ENCODE results near the gene EPB41L3. TPM values are rescaled to one million over a fixed set of nuclear protein-coding genes. Genes with fewer than 3 reads are reported as not detected.
A peak's percentile ranks its signal among the peaks of the same experiment; 100 is the strongest.

EPB41L3 gene
- total RNA-seq, 1 donor from 2014 or later, result 41.7 TPM

DNA sequence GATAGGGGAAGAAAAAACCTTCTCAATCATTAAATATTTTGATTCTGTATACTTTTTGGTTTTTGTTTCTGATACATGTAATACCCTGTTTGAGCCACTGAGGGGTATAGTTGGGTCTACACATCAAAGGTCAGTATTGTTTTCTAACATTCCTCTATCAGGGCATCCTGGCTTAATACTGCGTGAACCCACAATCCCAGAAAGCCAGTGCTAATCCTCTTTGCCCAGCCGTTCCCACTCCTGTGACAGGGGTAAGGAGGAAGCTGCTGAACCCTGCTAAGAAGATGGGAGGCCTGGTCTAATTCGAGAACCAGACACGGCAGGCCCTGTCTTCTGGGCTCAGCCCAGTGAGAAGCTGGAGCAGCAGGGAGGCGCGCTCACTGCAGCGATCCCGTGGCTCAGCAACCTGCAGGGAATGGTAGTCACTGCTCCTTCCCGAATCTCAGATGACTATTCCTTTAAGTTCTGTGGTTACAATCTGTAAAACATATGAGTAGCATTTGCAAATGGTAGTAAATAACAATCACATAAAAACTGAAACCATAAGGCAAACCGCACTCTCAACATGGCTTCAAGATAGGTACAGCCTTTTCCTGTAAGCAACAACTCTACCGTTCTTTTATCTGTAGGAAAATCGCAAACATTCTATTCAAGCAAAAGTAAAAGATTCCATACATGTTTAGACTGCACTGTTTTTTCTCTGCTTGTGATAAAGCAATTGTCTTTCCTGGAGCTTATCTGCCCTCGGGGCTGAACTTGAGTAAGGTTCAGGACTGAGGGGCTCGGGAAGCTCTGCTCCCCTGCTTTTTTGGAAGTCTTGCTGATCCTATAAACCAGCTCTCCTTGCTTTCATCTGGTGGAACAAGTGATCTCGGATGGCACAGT, 87.0 kb downstream of the EPB41L3 start:
- H3K4me1 Mint-ChIP-seq (ENCODE audit: low read depth), result peaks cover 16% of the 10 kb centered on the region
- H3K9me3 Mint-ChIP-seq (ENCODE audit: low read depth), result no peaks in the 10 kb centered on the region
- no peaks in the 10 kb centered on the region for H3K36me3 Mint-ChIP-seq (ENCODE audit: insufficient read depth)
- TF ChIP-seq, protein P1, sequence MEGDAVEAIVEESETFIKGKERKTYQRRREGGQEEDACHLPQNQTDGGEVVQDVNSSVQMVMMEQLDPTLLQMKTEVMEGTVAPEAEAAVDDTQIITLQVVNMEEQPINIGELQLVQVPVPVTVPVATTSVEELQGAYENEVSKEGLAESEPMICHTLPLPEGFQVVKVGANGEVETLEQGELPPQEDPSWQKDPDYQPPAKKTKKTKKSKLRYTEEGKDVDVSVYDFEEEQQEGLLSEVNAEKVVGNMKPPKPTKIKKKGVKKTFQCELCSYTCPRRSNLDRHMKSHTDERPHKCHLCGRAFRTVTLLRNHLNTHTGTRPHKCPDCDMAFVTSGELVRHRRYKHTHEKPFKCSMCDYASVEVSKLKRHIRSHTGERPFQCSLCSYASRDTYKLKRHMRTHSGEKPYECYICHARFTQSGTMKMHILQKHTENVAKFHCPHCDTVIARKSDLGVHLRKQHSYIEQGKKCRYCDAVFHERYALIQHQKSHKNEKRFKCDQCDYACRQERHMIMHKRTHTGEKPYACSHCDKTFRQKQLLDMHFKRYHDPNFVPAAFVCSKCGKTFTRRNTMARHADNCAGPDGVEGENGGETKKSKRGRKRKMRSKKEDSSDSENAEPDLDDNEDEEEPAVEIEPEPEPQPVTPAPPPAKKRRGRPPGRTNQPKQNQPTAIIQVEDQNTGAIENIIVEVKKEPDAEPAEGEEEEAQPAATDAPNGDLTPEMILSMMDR (IDR thresholded peaks at IDR 0.05; ENCODE audit: unreplicated experiment), result peak; percentile 53
- no peak for DNase-seq (ENCODE audit: low spot score, unreplicated experiment)
- H3K27me3 Mint-ChIP-seq, result no peaks in the 10 kb centered on the region
- peak overlapping the region; percentile 39 for H3K4me3 Mint-ChIP-seq (ENCODE audit: low read depth)
- H3K27ac Mint-ChIP-seq, result peak overlapping the region; percentile 70

GRCh38 chr18:5455674-5456073, 88.1 kb downstream of the EPB41L3 start:
- no peak overlapping the region for H3K27ac Mint-ChIP-seq
- H3K36me3 Mint-ChIP-seq (ENCODE audit: insufficient read depth), result no peaks in the 10 kb centered on the region
- H3K4me1 Mint-ChIP-seq (ENCODE audit: low read depth), result peaks cover 10% of the 10 kb centered on the region
- TF ChIP-seq, protein P1 (IDR thresholded peaks at IDR 0.05; ENCODE audit: unreplicated experiment), result no peak
- no peaks in the 10 kb centered on the region for H3K9me3 Mint-ChIP-seq (ENCODE audit: low read depth)
- H3K4me3 Mint-ChIP-seq (ENCODE audit: low read depth), result no peak overlapping the region
- H3K27me3 Mint-ChIP-seq, result no peaks in the 10 kb centered on the region
- no peak for DNase-seq (ENCODE audit: low spot score, unreplicated experiment)

- Mint-ChIP-seq H3K27ac (no peak overlapping the region), H3K4me1 (ENCODE audit: low read depth) (peaks cover 10% of the 10 kb centered on the region), H3K4me3 (ENCODE audit: low read depth) (no peak overlapping the region), H3K27me3 (no peaks in the 10 kb centered on the region), H3K9me3 (ENCODE audit: low read depth) (no peaks in the 10 kb centered on the region), H3K36me3 (ENCODE audit: insufficient read depth) (no peaks in the 10 kb centered on the region)
- TF ChIP-seq, protein P1 (IDR thresholded peaks at IDR 0.05; ENCODE audit: unreplicated experiment), result no peak
- DNase-seq (ENCODE audit: low spot score, unreplicated experiment), result no peak
These were observed 90.8 kb downstream of the EPB41L3 start for GRCh38 chr18:5452943-5453443.

- H3K36me3 Mint-ChIP-seq (ENCODE audit: insufficient read depth), result no peaks in the 10 kb centered on the region
- DNase-seq (ENCODE audit: low spot score, unreplicated experiment), result no peak
- TF ChIP-seq, protein P1 (IDR thresholded peaks at IDR 0.05; ENCODE audit: unreplicated experiment), result no peak
- no peaks in the 10 kb centered on the region for H3K27me3 Mint-ChIP-seq
- H3K4me3 Mint-ChIP-seq (ENCODE audit: low read depth), result no peak overlapping the region
- peaks cover under 1% of the 10 kb centered on the region for H3K4me1 Mint-ChIP-seq (ENCODE audit: low read depth)
- no peaks in the 10 kb centered on the region for H3K9me3 Mint-ChIP-seq (ENCODE audit: low read depth)
- no peak overlapping the region for H3K27ac Mint-ChIP-seq
These were observed 91.9 kb downstream of the EPB41L3 start for GRCh38 chr18:5451871-5452270.

DNA sequence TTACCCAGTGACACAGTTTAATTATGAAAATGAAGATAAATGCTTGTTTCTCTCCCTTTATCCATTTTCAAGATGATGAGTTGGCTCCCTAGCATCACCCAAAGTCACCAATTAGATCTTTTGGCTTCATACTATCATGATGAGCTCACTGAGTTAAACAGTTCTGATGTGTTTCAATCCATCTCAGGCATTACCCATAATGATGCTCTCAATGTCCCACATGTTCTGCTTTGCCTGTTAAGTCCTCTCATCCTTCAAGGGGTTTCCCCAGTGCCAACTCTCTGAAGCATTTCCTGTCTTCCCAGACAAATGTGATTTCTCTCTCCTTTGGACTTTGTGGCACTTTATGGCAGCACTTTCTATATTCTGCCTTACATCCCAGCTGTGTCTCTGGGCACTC, 92.6 kb downstream of the EPB41L3 start:
- no peaks in the 10 kb centered on the region for H3K27me3 Mint-ChIP-seq
- no peak overlapping the region for H3K27ac Mint-ChIP-seq
- no peaks in the 10 kb centered on the region for H3K9me3 Mint-ChIP-seq (ENCODE audit: low read depth)
- H3K4me3 Mint-ChIP-seq (ENCODE audit: low read depth), result no peak overlapping the region
- DNase-seq (ENCODE audit: low spot score, unreplicated experiment), result no peak
- TF ChIP-seq, protein P1 (IDR thresholded peaks at IDR 0.05; ENCODE audit: unreplicated experiment), result no peak
- no peaks in the 10 kb centered on the region for H3K36me3 Mint-ChIP-seq (ENCODE audit: insufficient read depth)
- H3K4me1 Mint-ChIP-seq (ENCODE audit: low read depth), result no peaks in the 10 kb centered on the region
